DMS114 treated with DMSO at 0.1 percent for 48 hours (cell line): Measurements from ENCODE around the gene PLA2G2D.

Experiments
- DNase-seq: peaks from one replicate; lab custom pipeline; 2025; ENCODE audit not compliant: unreplicated experiment; lab: John Stamatoyannopoulos, UW

Gene PLA2G2D

GRCh38 chr1:20119347-20119746, at the start of gene PLA2G2D:
PLA2G2D (minus strand) TSS chr1:20119536; CDS start chr1:20119498, 38 bp downstream.
- no peak for DNase-seq

GRCh38 chr1:20168564-20169491, 49.5 kb upstream of the PLA2G2D start:
- DNase-seq = no peak

- no peak for DNase-seq
Measured at GRCh38 chr1:20167126-20167525, 47.8 kb upstream of the PLA2G2D start.

GRCh38 chr1:20166051-20166450, 46.7 kb upstream of the PLA2G2D start:
- DNase-seq = no peak

- DNase-seq = no peak
Measured at GRCh38 chr1:20165522-20165951, 46.2 kb upstream of the PLA2G2D start.

GRCh38 chr1:20164694-20165202, 45.4 kb upstream of the PLA2G2D start:
- DNase-seq = no peak

GRCh38 chr1:20160034-20160433, 40.7 kb upstream of the PLA2G2D start:
- no peak for DNase-seq

GRCh38 chr1:20158358-20159070, 39.2 kb upstream of the PLA2G2D start:
- no peak for DNase-seq

GRCh38 chr1:20154301-20154831, 35.0 kb upstream of the PLA2G2D start:
- no peak for DNase-seq

GRCh38 chr1:20153000-20153418, 33.7 kb upstream of the PLA2G2D start:
- DNase-seq = no peak

- DNase-seq = no peak
Measured at GRCh38 chr1:20152599-20152930, 33.2 kb upstream of the PLA2G2D start.

- DNase-seq = peak; percentile 57
Measured at GRCh38 chr1:20151906-20152598, 32.7 kb upstream of the PLA2G2D start.

- no peak for DNase-seq
Measured at GRCh38 chr1:20150969-20151368, 31.6 kb upstream of the PLA2G2D start.

- no peak for DNase-seq
Measured at GRCh38 chr1:20150326-20150705, 31.0 kb upstream of the PLA2G2D start.

GRCh38 chr1:20149601-20150325, 30.4 kb upstream of the PLA2G2D start:
- no peak for DNase-seq

- no peak for DNase-seq
Measured at GRCh38 chr1:20148571-20149500, 29.5 kb upstream of the PLA2G2D start.

- no peak for DNase-seq
Measured at GRCh38 chr1:20147846-20148570, 28.7 kb upstream of the PLA2G2D start.

GRCh38 chr1:20143734-20144565, 24.6 kb upstream of the PLA2G2D start:
- DNase-seq = no peak
